ENCODE data around the gene FBXL7.

Gene FBXL7

GRCh38 chr5:15927710-15928380 lies 427.9 kb downstream of the FBXL7 start:
- H3K4me2 ChIP-seq (ENCODE audit: low read length), result no peak overlapping the region
- no peaks in the 10 kb centered on the region for H3K4me1 ChIP-seq (ENCODE audit: control insufficient read depth, low read length)
- TF ChIP-seq EZH2phosphoT487 (IDR thresholded peaks at IDR 0.05; ENCODE audit: borderline replicate concordance, low read length), result no peak
- no peak for TF ChIP-seq CTCF (IDR thresholded peaks at IDR 0.05; ENCODE audit: low read depth, low read length, poor library complexity, severe bottlenecking)
- no peak overlapping the region for H3K27ac ChIP-seq (ENCODE audit: low read depth, low read length)
- no peaks in the 10 kb centered on the region for H3F3A ChIP-seq (ENCODE audit: control insufficient read depth, insufficient read depth)
- H3K27me3 ChIP-seq (ENCODE audit: control insufficient read depth, low read length), result no peaks in the 10 kb centered on the region
- no peaks in the 10 kb centered on the region for H3K36me3 ChIP-seq (ENCODE audit: control insufficient read depth, low read length)
- H3K9me2 ChIP-seq (replicated peaks; ENCODE audit: control insufficient read depth, low read length), result no peaks in the 10 kb centered on the region
- no peaks in the 10 kb centered on the region for H3K79me2 ChIP-seq (ENCODE audit: control insufficient read depth, low read length)
- no peaks in the 10 kb centered on the region for H4K20me1 ChIP-seq (ENCODE audit: control insufficient read depth, insufficient read depth, low read depth, low read length)
- H3K4me3 ChIP-seq (ENCODE audit: low read length), result no peak overlapping the region
- H3K9me3 ChIP-seq (ENCODE audit: control insufficient read depth, insufficient read depth, low read length), result peaks cover 5% of the 10 kb centered on the region; the same call in 1 of the 2 replicates

GRCh38 chr5:15929611-15930263 lies 429.8 kb downstream of the FBXL7 start:
- no peak for TF ChIP-seq EZH2phosphoT487 (IDR thresholded peaks at IDR 0.05; ENCODE audit: borderline replicate concordance, low read length)
- no peak for TF ChIP-seq CTCF (IDR thresholded peaks at IDR 0.05; ENCODE audit: low read depth, low read length, poor library complexity, severe bottlenecking)
- Histone ChIP-seq H3K9me3 (ENCODE audit: control insufficient read depth, insufficient read depth, low read length) (peaks cover 5% of the 10 kb centered on the region; the same call in 1 of the 2 replicates), H3K4me3 (ENCODE audit: low read length) (no peak overlapping the region), H3K9me2 (replicated peaks; ENCODE audit: control insufficient read depth, low read length) (no peaks in the 10 kb centered on the region), H3K4me2 (ENCODE audit: low read length) (no peak overlapping the region), H3K27me3 (ENCODE audit: control insufficient read depth, low read length) (no peaks in the 10 kb centered on the region), H3K4me1 (ENCODE audit: control insufficient read depth, low read length) (no peaks in the 10 kb centered on the region), H3K27ac (ENCODE audit: low read depth, low read length) (no peak overlapping the region), H4K20me1 (ENCODE audit: control insufficient read depth, insufficient read depth, low read depth, low read length) (no peaks in the 10 kb centered on the region), H3K36me3 (ENCODE audit: control insufficient read depth, low read length) (no peaks in the 10 kb centered on the region), H3K79me2 (ENCODE audit: control insufficient read depth, low read length) (no peaks in the 10 kb centered on the region), H3F3A (ENCODE audit: control insufficient read depth, insufficient read depth) (no peaks in the 10 kb centered on the region)

- H3K79me2 ChIP-seq (ENCODE audit: control insufficient read depth, low read length), result no peaks in the 10 kb centered on the region
- H3K36me3 ChIP-seq (ENCODE audit: control insufficient read depth, low read length), result no peaks in the 10 kb centered on the region
- no peaks in the 10 kb centered on the region for H4K20me1 ChIP-seq (ENCODE audit: control insufficient read depth, insufficient read depth, low read depth, low read length)
- H3K27me3 ChIP-seq (ENCODE audit: control insufficient read depth, low read length), result no peaks in the 10 kb centered on the region
- H3K4me2 ChIP-seq (ENCODE audit: low read length), result no peak overlapping the region
- H3K9me3 ChIP-seq (ENCODE audit: control insufficient read depth, insufficient read depth, low read length), result peaks cover 12% of the 10 kb centered on the region; the same call in 1 of the 2 replicates
- no peaks in the 10 kb centered on the region for H3K9me2 ChIP-seq (replicated peaks; ENCODE audit: control insufficient read depth, low read length)
- no peak overlapping the region for H3K4me3 ChIP-seq (ENCODE audit: low read length)
- no peaks in the 10 kb centered on the region for H3F3A ChIP-seq (ENCODE audit: control insufficient read depth, insufficient read depth)
- TF ChIP-seq EZH2phosphoT487 (IDR thresholded peaks at IDR 0.05; ENCODE audit: borderline replicate concordance, low read length) (no peak), CTCF (IDR thresholded peaks at IDR 0.05; ENCODE audit: low read depth, low read length, poor library complexity, severe bottlenecking) (no peak)
- no peak overlapping the region for H3K27ac ChIP-seq (ENCODE audit: low read depth, low read length)
- no peaks in the 10 kb centered on the region for H3K4me1 ChIP-seq (ENCODE audit: control insufficient read depth, low read length)
Observed at GRCh38 chr5:15932066-15932465, 432.1 kb downstream of the FBXL7 start.
